Endodermal cell (in vitro differentiated cells): ENCODE data around the gene CCDC13. TPM values are rescaled to one million over a fixed set of nuclear protein-coding genes. Genes with fewer than 3 reads are reported as not detected.

Source experiments
- DNase-seq: peaks from one replicate; pipeline ENCODE4 v3.0.0-alpha.2; 2017
- H3K27ac ChIP-seq: 2 replicates; pipeline ENCODE4 v1.5.1; 2013; ENCODE audit warnings: mild to moderate bottlenecking, low read depth, low read length, moderate library complexity
- H3K27me3 ChIP-seq: 2 replicates; pipeline ENCODE4 v1.6.1; 2013; ENCODE audit warnings: mild to moderate bottlenecking, low read length, moderate library complexity; ENCODE audit not compliant: insufficient read depth, control insufficient read depth, poor library complexity, severe bottlenecking
- H3K36me3 ChIP-seq: 2 replicates; pipeline ENCODE4 v1.7.0; 2013; ENCODE audit warnings: mild to moderate bottlenecking, low read length, moderate library complexity; ENCODE audit not compliant: control insufficient read depth, insufficient read depth
- H3K4me1 ChIP-seq: one replicate; pipeline ENCODE4 v1.7.0; 2013; ENCODE audit warnings: low read length; ENCODE audit not compliant: control insufficient read depth, insufficient read depth
- H3K4me3 ChIP-seq: 2 replicates; pipeline ENCODE4 v1.5.1; 2013; ENCODE audit warnings: mild to moderate bottlenecking, low read length, moderate library complexity
- H3K9ac ChIP-seq: 2 replicates; pipeline ENCODE4 v1.6.1; 2013; ENCODE audit warnings: mild to moderate bottlenecking, low read length, moderate library complexity; ENCODE audit not compliant: poor library complexity, severe bottlenecking; ENCODE audit errors: extremely low read depth
- H3K9me3 ChIP-seq: 2 replicates; pipeline ENCODE4 v1.6.1; 2013; ENCODE audit warnings: mild to moderate bottlenecking, low read length, moderate library complexity; ENCODE audit not compliant: control insufficient read depth
- H3K27ac Mint-ChIP-seq: 2 replicates; pipeline ENCODE4 v1.8.0; 2020; ENCODE audit warnings: mixed read lengths
- H3K27me3 Mint-ChIP-seq: 2 replicates; pipeline ENCODE4 v1.8.0; 2021; ENCODE audit warnings: mild to moderate bottlenecking, mixed read lengths; ENCODE audit not compliant: insufficient read depth
- H3K36me3 Mint-ChIP-seq: 2 replicates; pipeline ENCODE4 v1.8.0; 2020; ENCODE audit warnings: low read depth, mixed read lengths
- H3K4me1 Mint-ChIP-seq: 2 replicates; pipeline ENCODE4 v1.8.0; 2020; ENCODE audit warnings: mixed read lengths
- H3K4me3 Mint-ChIP-seq: 2 replicates; pipeline ENCODE4 v1.8.0; 2020; ENCODE audit warnings: mild to moderate bottlenecking, moderate library complexity, mixed read lengths
- H3K9me3 Mint-ChIP-seq: 2 replicates; pipeline ENCODE4 v1.8.0; 2020; ENCODE audit warnings: mild to moderate bottlenecking, mixed read lengths
- CTCF ChIP-seq: fragments of 200-600 bp; sonication (generic); conservative IDR thresholded peaks from 2 replicates; pipeline ENCODE4 v1.5.0; 2021; ENCODE audit warnings: antibody characterized with exemption, mild to moderate bottlenecking
- WGBS, 2 experiments: methylation state at CpG; one replicate each; pipeline versions ENCODE4 v1.1.5 to v1.1.7; 2013; ENCODE audit warnings: missing lambda C conversion rate in 2 of 2, mixed read lengths in 1 of 2; ENCODE audit not compliant: insufficient coverage in 1 of 2, insufficient read length in 1 of 2; 5-methylcytosine and 5-hydroxymethylcytosine counted together
- total RNA-seq, 2 donors: library from RNA; stranded (reverse); fragmentation: NEBNext Ultra II Directional in 1 of 2; extraction: Animal tissue kit (Norgen Biotek cat#: 25700) in 1 of 2; gene quantifications; 2 replicates in 1 of 2; 3 replicates in 1 of 2; pipeline ENCODE4 v1.2.1, GENCODE V29; 2021

Gene CCDC13
- total RNA-seq, 2 donors from 2014 or later, result 0.64 to 1.1 TPM

- Histone ChIP-seq H3K9ac (no peak overlapping the region), H3K27ac (no peak overlapping the region), H3K9me3 (no peaks in the 10 kb centered on the region), H3K4me1 (no peaks in the 10 kb centered on the region), H3K27me3 (no peaks in the 10 kb centered on the region), H3K4me3 (no peak overlapping the region), H3K36me3 (no peaks in the 10 kb centered on the region)
- H3K27ac Mint-ChIP-seq, result no peak overlapping the region
- peak; percentile 31 for DNase-seq
- no peak overlapping the region for H3K4me3 Mint-ChIP-seq
- no peaks in the 10 kb centered on the region for H3K9me3 Mint-ChIP-seq
- H3K27me3 Mint-ChIP-seq, result no peaks in the 10 kb centered on the region
- H3K36me3 Mint-ChIP-seq, result no peaks in the 10 kb centered on the region
- H3K4me1 Mint-ChIP-seq, result peaks cover 6% of the 10 kb centered on the region
- WGBS, 2 experiments, result 95 to 97% methylated on average over 7 to 9 of the region's 9 CpGs
- no peak for TF ChIP-seq CTCF
These were observed 20.6 kb downstream of the CCDC13 start for GRCh38 chr3:42752441-42752840.

- no peak overlapping the region for H3K4me3 Mint-ChIP-seq
- 93% methylated on average over 9 of the region's 9 CpGs; no CpG with 5 or more reads in 1 of the 2 experiments for WGBS, 2 experiments
- Histone ChIP-seq H3K27me3 (no peaks in the 10 kb centered on the region), H3K27ac (no peak overlapping the region), H3K9ac (no peak overlapping the region), H3K4me3 (no peak overlapping the region), H3K4me1 (no peaks in the 10 kb centered on the region), H3K9me3 (no peaks in the 10 kb centered on the region), H3K36me3 (no peaks in the 10 kb centered on the region)
- H3K4me1 Mint-ChIP-seq, result peaks cover 6% of the 10 kb centered on the region
- no peak for TF ChIP-seq CTCF
- peak; percentile 20 for DNase-seq
- no peaks in the 10 kb centered on the region for H3K27me3 Mint-ChIP-seq
- no peaks in the 10 kb centered on the region for H3K9me3 Mint-ChIP-seq
- H3K36me3 Mint-ChIP-seq, result no peaks in the 10 kb centered on the region
- H3K27ac Mint-ChIP-seq, result no peak overlapping the region
These were observed 21.4 kb downstream of the CCDC13 start for GRCh38 chr3:42751609-42752008.

- no peaks in the 10 kb centered on the region for H3K36me3 ChIP-seq
- no peaks in the 10 kb centered on the region for H3K27me3 Mint-ChIP-seq
- no peaks in the 10 kb centered on the region for H3K9me3 Mint-ChIP-seq
- H3K4me3 ChIP-seq, result no peak overlapping the region
- TF ChIP-seq CTCF, result no peak
- no peak overlapping the region for H3K9ac ChIP-seq
- H3K36me3 Mint-ChIP-seq, result no peaks in the 10 kb centered on the region
- peak; percentile 29 for DNase-seq
- 93 to 100% methylated on average over 2 to 7 of the region's 7 CpGs for WGBS, 2 experiments
- H3K27ac ChIP-seq, result no peak overlapping the region
- H3K9me3 ChIP-seq, result no peaks in the 10 kb centered on the region
- H3K27ac Mint-ChIP-seq, result no peak overlapping the region
- no peaks in the 10 kb centered on the region for H3K4me1 ChIP-seq
- no peaks in the 10 kb centered on the region for H3K27me3 ChIP-seq
- peaks cover 6% of the 10 kb centered on the region for H3K4me1 Mint-ChIP-seq
- no peak overlapping the region for H3K4me3 Mint-ChIP-seq
These were observed 22.2 kb downstream of the CCDC13 start for GRCh38 chr3:42750834-42751233.
